Measurements from ENCODE around the gene GATB.

Gene GATB

DNA sequence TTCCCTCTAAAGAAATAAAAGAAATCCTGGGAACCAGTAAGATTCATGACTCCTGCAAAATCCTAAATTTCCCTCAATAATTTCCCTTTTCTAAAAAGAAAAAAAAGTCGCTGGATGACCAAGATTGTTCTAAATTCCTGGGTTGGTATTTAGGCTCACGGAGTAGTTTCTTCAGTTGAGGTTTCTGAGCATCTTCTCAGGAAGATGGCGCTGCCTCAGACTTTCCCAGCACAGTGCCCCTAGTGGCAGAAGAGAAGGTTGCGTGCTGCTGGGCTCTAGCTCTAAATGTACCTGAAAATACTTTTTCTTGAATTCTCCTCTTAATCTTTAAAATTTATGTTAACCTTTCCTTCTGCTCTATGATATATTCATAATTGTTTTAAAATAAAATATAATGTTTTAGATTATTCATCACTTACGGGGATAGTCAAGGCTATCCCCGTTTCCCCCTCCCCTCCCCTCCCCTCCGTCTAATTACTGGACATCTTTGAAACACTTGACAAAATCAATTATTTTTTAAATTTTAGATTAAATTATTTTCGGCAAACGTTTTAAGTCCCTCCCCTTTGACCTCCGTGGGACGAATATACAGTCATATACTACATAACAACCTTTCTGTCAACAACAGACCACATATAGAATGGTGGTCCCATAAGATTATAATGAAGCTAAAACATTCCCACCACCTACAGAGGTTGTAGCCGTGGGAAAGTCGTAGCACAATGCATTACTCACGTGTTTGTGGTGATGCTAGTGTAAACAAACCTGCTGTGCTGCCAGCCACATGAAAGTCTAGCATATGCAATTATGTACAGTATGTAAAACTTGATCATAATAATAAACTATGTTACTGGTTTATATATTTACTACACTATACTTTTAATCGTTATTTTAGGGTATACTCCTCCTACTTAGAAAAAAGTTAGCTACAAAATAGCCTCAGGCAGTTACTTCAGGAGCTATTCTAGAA is 41.0 kb upstream of the GATB start:
- no peaks in the 10 kb centered on the region for H3K27me3 ChIP-seq (ENCODE audit: control insufficient read depth, insufficient read depth, low read length)
- H3K36me3 ChIP-seq (ENCODE audit: control insufficient read depth, insufficient read depth, low read length), result no peaks in the 10 kb centered on the region
- H3K9ac ChIP-seq (ENCODE audit: low read length), result no peak overlapping the region
- H3K9me3 ChIP-seq (ENCODE audit: control insufficient read depth, insufficient read depth, low read depth, low read length), result no peaks in the 10 kb centered on the region
- no peak overlapping the region for H3K4me3 ChIP-seq (ENCODE audit: low read depth, low read length)
- no peak overlapping the region for H3K27ac ChIP-seq (ENCODE audit: low read depth, low read length)
- peaks cover 25% of the 10 kb centered on the region for H3K4me1 ChIP-seq (ENCODE audit: control insufficient read depth, insufficient read depth, low read length)

DNA sequence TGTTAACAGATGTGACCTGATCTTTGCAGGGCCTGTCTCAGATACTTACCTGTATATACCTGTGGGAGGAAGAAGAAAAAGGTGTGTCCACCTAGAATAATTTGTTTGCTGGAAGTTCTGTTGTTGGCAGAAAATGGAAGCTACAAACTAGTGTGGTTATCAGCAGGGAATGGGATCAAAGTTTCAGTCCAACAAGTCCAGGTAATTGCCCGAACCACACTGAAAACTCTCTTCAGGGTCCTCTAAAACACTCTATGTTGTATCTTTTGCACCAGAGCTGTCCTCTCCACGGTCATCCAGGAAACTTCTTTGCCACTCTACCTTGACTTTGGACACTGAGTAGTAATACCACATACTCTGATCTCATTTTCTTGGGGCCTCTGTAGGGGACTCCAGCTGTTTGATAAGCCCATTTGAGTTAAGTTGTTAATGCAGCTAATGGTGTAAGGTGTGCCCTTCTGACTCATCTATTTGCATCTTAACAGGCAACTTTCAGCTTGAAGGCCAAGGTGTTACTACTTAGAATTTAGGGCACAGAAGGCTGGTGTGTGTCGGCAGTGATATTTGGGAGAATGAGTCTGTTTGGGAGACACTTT is 38.7 kb upstream of the GATB start:
- no peaks in the 10 kb centered on the region for H3K27me3 ChIP-seq (ENCODE audit: control insufficient read depth, insufficient read depth, low read length)
- H3K4me3 ChIP-seq (ENCODE audit: low read depth, low read length), result no peak overlapping the region
- H3K4me1 ChIP-seq (ENCODE audit: control insufficient read depth, insufficient read depth, low read length), result peaks cover 19% of the 10 kb centered on the region
- no peak overlapping the region for H3K27ac ChIP-seq (ENCODE audit: low read depth, low read length)
- H3K9me3 ChIP-seq (ENCODE audit: control insufficient read depth, insufficient read depth, low read depth, low read length), result no peaks in the 10 kb centered on the region
- no peaks in the 10 kb centered on the region for H3K36me3 ChIP-seq (ENCODE audit: control insufficient read depth, insufficient read depth, low read length)
- no peak overlapping the region for H3K9ac ChIP-seq (ENCODE audit: low read length)

DNA sequence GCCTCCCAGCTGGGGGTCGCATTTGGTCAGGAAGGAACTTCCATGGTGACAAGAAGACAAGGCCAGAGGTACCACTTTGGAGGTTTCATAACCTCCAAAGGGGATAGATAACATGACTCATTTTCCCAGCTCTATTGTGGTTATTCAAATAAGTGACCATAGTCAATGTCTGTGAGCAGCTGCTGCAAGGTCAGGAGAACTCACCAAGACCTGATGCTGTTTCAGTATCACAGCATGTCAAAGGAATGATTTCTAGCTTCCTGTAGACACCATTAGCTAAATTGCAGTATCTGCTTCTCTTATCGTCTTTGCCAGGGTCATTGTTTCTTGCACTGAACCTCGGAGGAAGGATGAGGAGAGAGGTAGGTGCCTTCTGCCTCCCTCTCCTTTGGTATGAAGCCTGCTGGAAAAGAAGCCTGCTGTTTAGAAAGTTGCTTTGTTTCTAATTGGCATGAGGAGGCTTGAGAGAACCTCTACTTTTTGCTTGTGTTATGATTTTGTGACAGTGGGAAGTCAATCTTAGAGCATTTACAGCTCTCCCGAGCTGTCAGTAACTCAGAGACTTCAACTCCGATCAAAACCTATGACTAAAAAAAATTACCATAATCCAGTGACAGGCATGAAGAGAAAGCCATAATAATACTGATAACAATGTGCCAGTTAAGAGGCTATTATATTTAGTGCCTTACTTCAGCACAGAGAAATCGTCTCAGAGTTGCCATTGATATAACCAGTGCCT is 38.0 kb upstream of the GATB start:
- Histone ChIP-seq H3K9ac (ENCODE audit: low read length) (no peak overlapping the region), H3K9me3 (ENCODE audit: control insufficient read depth, insufficient read depth, low read depth, low read length) (no peaks in the 10 kb centered on the region), H3K27me3 (ENCODE audit: control insufficient read depth, insufficient read depth, low read length) (no peaks in the 10 kb centered on the region), H3K4me3 (ENCODE audit: low read depth, low read length) (no peak overlapping the region), H3K27ac (ENCODE audit: low read depth, low read length) (no peak overlapping the region), H3K36me3 (ENCODE audit: control insufficient read depth, insufficient read depth, low read length) (no peaks in the 10 kb centered on the region), H3K4me1 (ENCODE audit: control insufficient read depth, insufficient read depth, low read length) (peaks cover 19% of the 10 kb centered on the region)

DNA sequence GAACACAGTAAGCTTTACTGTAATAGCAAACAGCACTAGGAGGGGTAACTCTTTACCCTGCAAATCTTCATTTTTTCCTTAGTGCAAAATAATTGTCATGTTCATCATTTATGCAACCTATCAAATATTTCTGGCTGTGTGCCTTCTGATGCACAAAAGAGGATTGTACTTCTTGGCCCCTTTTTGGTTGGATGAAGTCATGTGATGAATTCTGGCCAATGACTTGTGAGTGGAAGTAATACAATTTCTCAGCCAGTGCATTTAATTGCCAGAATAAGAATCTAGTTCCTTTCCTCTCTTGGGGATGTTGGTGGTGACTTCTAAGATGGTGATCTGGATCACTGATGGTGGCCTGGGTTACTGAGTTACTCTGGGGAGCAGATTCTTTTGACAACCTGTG is 37.0 kb upstream of the GATB start:
- Histone ChIP-seq H3K9ac (ENCODE audit: low read length) (no peak overlapping the region), H3K4me3 (ENCODE audit: low read depth, low read length) (no peak overlapping the region), H3K27ac (ENCODE audit: low read depth, low read length) (no peak overlapping the region), H3K9me3 (ENCODE audit: control insufficient read depth, insufficient read depth, low read depth, low read length) (no peaks in the 10 kb centered on the region), H3K36me3 (ENCODE audit: control insufficient read depth, insufficient read depth, low read length) (no peaks in the 10 kb centered on the region), H3K27me3 (ENCODE audit: control insufficient read depth, insufficient read depth, low read length) (no peaks in the 10 kb centered on the region), H3K4me1 (ENCODE audit: control insufficient read depth, insufficient read depth, low read length) (peaks cover 19% of the 10 kb centered on the region)

DNA sequence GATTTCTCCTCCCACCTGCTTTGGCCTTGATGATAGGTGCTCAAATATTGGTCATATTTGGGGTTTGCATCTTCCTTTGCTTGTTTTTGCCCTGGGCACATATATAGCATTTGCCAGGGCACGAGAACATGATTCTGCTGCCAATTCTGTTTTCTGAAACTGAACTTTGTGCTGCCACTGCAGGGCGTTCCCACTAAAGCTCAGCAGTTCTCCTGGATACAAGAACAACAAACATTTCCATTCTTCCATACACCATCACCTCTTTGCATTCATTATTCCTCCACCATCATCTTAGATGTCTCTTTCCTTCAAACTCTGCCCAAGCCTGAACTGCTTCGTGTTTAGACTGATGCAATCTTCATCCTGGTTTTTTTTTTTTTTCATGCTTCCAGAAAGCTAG is 36.3 kb upstream of the GATB start:
- Histone ChIP-seq H3K36me3 (ENCODE audit: control insufficient read depth, insufficient read depth, low read length) (no peaks in the 10 kb centered on the region), H3K4me1 (ENCODE audit: control insufficient read depth, insufficient read depth, low read length) (peaks cover 17% of the 10 kb centered on the region), H3K9me3 (ENCODE audit: control insufficient read depth, insufficient read depth, low read depth, low read length) (no peaks in the 10 kb centered on the region), H3K27me3 (ENCODE audit: control insufficient read depth, insufficient read depth, low read length) (no peaks in the 10 kb centered on the region), H3K9ac (ENCODE audit: low read length) (no peak overlapping the region), H3K4me3 (ENCODE audit: low read depth, low read length) (no peak overlapping the region), H3K27ac (ENCODE audit: low read depth, low read length) (no peak overlapping the region)

DNA sequence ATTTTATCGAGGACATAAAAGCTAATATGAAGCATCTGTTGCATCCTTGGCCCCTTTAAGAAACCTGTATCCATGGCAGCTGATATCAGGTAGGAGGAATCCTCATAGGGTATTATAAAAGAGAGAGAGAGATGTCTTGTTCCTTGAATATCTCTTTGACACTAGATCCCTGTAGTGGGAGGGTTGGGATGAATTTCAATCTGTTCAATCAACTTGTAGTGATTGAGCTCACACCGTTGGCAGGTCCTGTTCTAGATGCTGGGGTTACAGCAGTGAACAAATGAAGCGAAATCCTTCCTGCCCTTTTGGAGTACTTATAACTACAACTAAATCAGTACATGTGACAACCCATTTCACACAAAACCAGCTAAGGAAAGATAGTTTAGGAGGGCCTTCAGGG is 35.3 kb upstream of the GATB start:
- H3K9ac ChIP-seq (ENCODE audit: low read length), result no peak overlapping the region
- no peak overlapping the region for H3K27ac ChIP-seq (ENCODE audit: low read depth, low read length)
- H3K4me3 ChIP-seq (ENCODE audit: low read depth, low read length), result no peak overlapping the region
- H3K4me1 ChIP-seq (ENCODE audit: control insufficient read depth, insufficient read depth, low read length), result peaks cover 19% of the 10 kb centered on the region
- no peaks in the 10 kb centered on the region for H3K27me3 ChIP-seq (ENCODE audit: control insufficient read depth, insufficient read depth, low read length)
- H3K36me3 ChIP-seq (ENCODE audit: control insufficient read depth, insufficient read depth, low read length), result no peaks in the 10 kb centered on the region
- no peaks in the 10 kb centered on the region for H3K9me3 ChIP-seq (ENCODE audit: control insufficient read depth, insufficient read depth, low read depth, low read length)

DNA sequence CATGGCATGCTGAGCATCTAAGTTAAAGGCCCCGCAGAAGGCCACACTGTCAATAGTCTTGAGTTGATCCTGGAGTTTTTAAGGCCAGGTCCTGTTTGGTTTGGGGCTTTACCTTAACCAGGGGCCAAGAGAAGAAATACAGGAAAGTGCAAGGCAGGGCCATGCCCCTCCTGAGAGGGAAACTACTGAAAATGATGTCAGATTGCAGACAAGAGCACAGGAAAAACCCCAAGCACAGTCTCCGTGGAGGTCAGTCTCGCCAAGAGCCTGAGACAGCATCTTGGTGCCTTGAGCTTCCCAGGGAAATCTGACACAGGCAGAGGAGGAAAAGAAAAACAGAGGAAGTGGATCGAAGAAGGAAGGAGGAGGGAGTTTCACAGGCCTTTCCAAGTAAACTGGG is 32.2 kb upstream of the GATB start:
- no peaks in the 10 kb centered on the region for H3K27me3 ChIP-seq (ENCODE audit: control insufficient read depth, insufficient read depth, low read length)

DNA sequence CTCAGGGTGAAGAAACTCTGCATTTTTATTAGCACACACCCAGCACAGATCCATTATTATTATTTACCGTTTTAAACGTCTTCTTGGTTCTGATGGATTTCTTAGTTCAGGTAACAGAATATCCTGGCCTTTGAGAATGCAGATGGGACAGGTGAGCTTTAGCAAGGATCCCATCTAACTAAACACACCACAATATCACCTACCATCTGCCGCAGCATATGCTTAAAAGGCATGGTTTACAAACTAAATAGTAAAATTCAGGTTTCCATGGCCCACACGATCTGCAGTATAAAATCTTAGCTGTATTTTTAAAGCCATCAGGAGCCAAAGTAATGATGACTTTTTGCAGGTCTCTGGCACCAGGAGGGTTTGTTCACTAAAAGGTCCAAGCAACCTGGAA is 31.7 kb upstream of the GATB start:
- H3K27me3 ChIP-seq (ENCODE audit: control insufficient read depth, insufficient read depth, low read length), result no peaks in the 10 kb centered on the region
- no peak overlapping the region for H3K27ac ChIP-seq (ENCODE audit: low read depth, low read length)
- H3K9ac ChIP-seq (ENCODE audit: low read length), result no peak overlapping the region
- no peaks in the 10 kb centered on the region for H3K9me3 ChIP-seq (ENCODE audit: control insufficient read depth, insufficient read depth, low read depth, low read length)
- H3K4me3 ChIP-seq (ENCODE audit: low read depth, low read length), result no peak overlapping the region
- no peaks in the 10 kb centered on the region for H3K36me3 ChIP-seq (ENCODE audit: control insufficient read depth, insufficient read depth, low read length)
- H3K4me1 ChIP-seq (ENCODE audit: control insufficient read depth, insufficient read depth, low read length), result peaks cover 20% of the 10 kb centered on the region; the same call in 1 of the 2 replicates

More for the DNA sequence above, 32.2 kb upstream of the GATB start:
- Histone ChIP-seq H3K27ac (ENCODE audit: low read depth, low read length) (no peak overlapping the region), H3K4me1 (ENCODE audit: control insufficient read depth, insufficient read depth, low read length) (peaks cover 20% of the 10 kb centered on the region; the same call in 1 of the 2 replicates), H3K4me3 (ENCODE audit: low read depth, low read length) (no peak overlapping the region), H3K9ac (ENCODE audit: low read length) (no peak overlapping the region), H3K36me3 (ENCODE audit: control insufficient read depth, insufficient read depth, low read length) (no peaks in the 10 kb centered on the region), H3K9me3 (ENCODE audit: control insufficient read depth, insufficient read depth, low read depth, low read length) (no peaks in the 10 kb centered on the region)

DNA sequence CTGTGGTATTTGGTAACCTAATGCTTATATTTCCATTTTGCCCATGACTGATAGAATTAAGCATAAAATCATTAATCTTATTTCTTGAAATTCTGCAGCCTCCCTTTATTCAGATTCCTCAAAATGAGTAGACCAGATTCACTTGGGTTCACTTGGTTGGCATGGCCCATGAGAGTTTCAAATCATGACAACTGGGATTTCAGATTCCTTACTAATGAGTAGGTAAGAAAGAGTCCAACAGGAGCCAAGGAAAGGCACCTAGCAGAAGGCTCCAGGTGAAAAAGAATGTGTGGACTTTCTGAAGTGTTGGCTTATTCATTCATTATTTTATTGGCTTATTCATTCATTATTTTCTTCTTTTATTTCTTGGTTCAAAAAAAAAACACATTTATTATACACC is 27.2 kb upstream of the GATB start:
- Histone ChIP-seq H3K27me3 (ENCODE audit: control insufficient read depth, insufficient read depth, low read length) (no peaks in the 10 kb centered on the region), H3K4me1 (ENCODE audit: control insufficient read depth, insufficient read depth, low read length) (peaks cover 32% of the 10 kb centered on the region), H3K9ac (ENCODE audit: low read length) (no peak overlapping the region), H3K27ac (ENCODE audit: low read depth, low read length) (no peak overlapping the region), H3K9me3 (ENCODE audit: control insufficient read depth, insufficient read depth, low read depth, low read length) (no peaks in the 10 kb centered on the region), H3K4me3 (ENCODE audit: low read depth, low read length) (no peak overlapping the region), H3K36me3 (ENCODE audit: control insufficient read depth, insufficient read depth, low read length) (no peaks in the 10 kb centered on the region)

DNA sequence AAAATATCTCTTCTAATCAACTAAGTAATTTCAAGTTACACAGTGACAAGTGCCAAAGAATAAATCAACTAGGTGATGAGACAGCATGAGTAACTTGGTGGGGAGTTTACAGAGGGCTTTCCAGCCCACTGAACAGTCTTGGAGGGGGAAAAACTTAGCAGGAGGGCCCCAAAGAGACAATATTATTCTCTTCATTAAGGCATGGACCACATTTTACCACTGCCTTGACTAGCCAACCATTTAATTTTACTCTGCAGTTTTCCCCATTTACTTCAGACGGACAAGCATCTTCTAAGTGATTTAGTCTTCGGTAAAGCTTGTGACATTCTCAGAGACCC is 25.3 kb upstream of the GATB start:
- H3K4me1 ChIP-seq (ENCODE audit: control insufficient read depth, insufficient read depth, low read length), result peaks cover 28% of the 10 kb centered on the region
- H3K9me3 ChIP-seq (ENCODE audit: control insufficient read depth, insufficient read depth, low read depth, low read length), result no peaks in the 10 kb centered on the region
- H3K9ac ChIP-seq (ENCODE audit: low read length), result no peak overlapping the region
- H3K27ac ChIP-seq (ENCODE audit: low read depth, low read length), result no peak overlapping the region
- no peaks in the 10 kb centered on the region for H3K36me3 ChIP-seq (ENCODE audit: control insufficient read depth, insufficient read depth, low read length)
- no peaks in the 10 kb centered on the region for H3K27me3 ChIP-seq (ENCODE audit: control insufficient read depth, insufficient read depth, low read length)
- no peak overlapping the region for H3K4me3 ChIP-seq (ENCODE audit: low read depth, low read length)

Data from HUES6 (cell line).